Measurements from ENCODE around the gene MIAT. TPM values are rescaled to one million over a fixed set of nuclear protein-coding genes. Genes with fewer than 3 reads are reported as not detected.

MIAT gene
- total and polyA plus RNA-seq, 2 of the 13 experiments (the other 11 are each of a cell fraction or from before 2014, with no cell fraction given), result 0.04 TPM; not detected in 1

DNA sequence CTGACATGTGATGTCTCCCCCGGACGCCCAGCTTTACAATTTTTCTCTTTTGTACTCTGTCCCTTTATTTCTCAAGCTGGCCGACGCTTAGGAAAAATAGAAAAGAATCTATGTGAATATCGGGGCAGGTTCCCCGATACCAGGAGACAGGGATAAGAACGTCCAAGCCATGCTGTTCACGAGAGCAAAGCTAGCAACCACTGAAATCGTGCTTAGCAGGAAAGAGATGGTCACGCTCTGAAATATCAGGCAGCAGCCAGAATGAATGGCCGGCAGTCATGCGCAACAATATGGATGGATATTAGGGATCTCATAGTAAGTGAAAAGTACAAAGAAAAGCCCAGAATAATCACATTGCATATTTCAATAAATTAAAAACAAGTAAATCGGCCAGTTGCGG lies 43.1 kb upstream of the MIAT start (continued):
- TF ChIP-seq CEBPZ (IDR thresholded peaks at IDR 0.05; ENCODE audit: low read length) (no peak), JUND (CRISPR knock-in tag; IDR thresholded peaks at IDR 0.05) (no peak), ZFP36L2 (CRISPR knock-in tag; IDR thresholded peaks at IDR 0.05) (no peak), REPIN1 (CRISPR knock-in tag; IDR thresholded peaks at IDR 0.05; ENCODE audit: borderline replicate concordance, low read depth) (no peak), BCLAF1 (IDR thresholded peaks at IDR 0.05) (no peak), ZNF468 (CRISPR knock-in tag; IDR thresholded peaks at IDR 0.05) (no peak), RBM22 (optimal IDR thresholded peaks at IDR 0.05; ENCODE audit: low read length) (no peak), TP53 (CRISPR knock-in tag; conservative IDR thresholded peaks at IDR 0.05) (no peak), ZNF678 (CRISPR knock-in tag; IDR thresholded peaks at IDR 0.05) (no peak), ZNF17 (CRISPR knock-in tag; IDR thresholded peaks at IDR 0.05) (no peak), ZSCAN20 (CRISPR knock-in tag; IDR thresholded peaks at IDR 0.05; ENCODE audit: borderline replicate concordance) (no peak), MBD4 (IDR thresholded peaks at IDR 0.05; ENCODE audit: borderline replicate concordance, low read length) (no peak), PTBP1 (IDR thresholded peaks at IDR 0.05; ENCODE audit: low read depth, low read length, poor library complexity, severe bottlenecking) (no peak), ZNF83 (CRISPR knock-in tag; IDR thresholded peaks at IDR 0.05; ENCODE audit: borderline replicate concordance) (no peak)
- TF ChIP-seq, protein P1, sequence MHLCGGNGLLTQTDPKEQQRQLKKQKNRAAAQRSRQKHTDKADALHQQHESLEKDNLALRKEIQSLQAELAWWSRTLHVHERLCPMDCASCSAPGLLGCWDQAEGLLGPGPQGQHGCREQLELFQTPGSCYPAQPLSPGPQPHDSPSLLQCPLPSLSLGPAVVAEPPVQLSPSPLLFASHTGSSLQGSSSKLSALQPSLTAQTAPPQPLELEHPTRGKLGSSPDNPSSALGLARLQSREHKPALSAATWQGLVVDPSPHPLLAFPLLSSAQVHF (CRISPR knock-in tag; IDR thresholded peaks at IDR 0.05), result no peak
